Measurements from ENCODE around the gene ZNF546. TPM values are rescaled to one million over a fixed set of nuclear protein-coding genes. Genes with fewer than 3 reads are reported as not detected.
A peak's percentile ranks its signal among the peaks of the same experiment; 100 is the strongest.

ZNF546 gene
- total RNA-seq, 1 experiment from 2014 or later = 1.1 TPM

GRCh38 chr19:40005691-40006272 lies 8.9 kb downstream of the ZNF546 start (continued):
- no peak for TF ChIP-seq ZSCAN18 (CRISPR knock-in tag; IDR thresholded peaks at IDR 0.05)
- TF ChIP-seq RELA (CRISPR knock-in tag; IDR thresholded peaks at IDR 0.05; ENCODE audit: borderline replicate concordance) = no peak
- no peak for TF ChIP-seq CREB1 (CRISPR knock-in tag; IDR thresholded peaks at IDR 0.05)
- TF ChIP-seq EMX1 (CRISPR knock-in tag; IDR thresholded peaks at IDR 0.05) = no peak
- TF ChIP-seq NR1H2 (CRISPR knock-in tag; IDR thresholded peaks at IDR 0.05) = no peak
- TF ChIP-seq GABPB1 (CRISPR knock-in tag; IDR thresholded peaks at IDR 0.05) = no peak
- TF ChIP-seq STAT6 (CRISPR knock-in tag; conservative IDR thresholded peaks at IDR 0.05; ENCODE audit: low read depth) = no peak
- no peak for TF ChIP-seq KAT7 (CRISPR knock-in tag; IDR thresholded peaks at IDR 0.05; ENCODE audit: borderline replicate concordance)
- no peak for TF ChIP-seq FOXP1 (CRISPR knock-in tag; IDR thresholded peaks at IDR 0.05; ENCODE audit: borderline replicate concordance)
- no peak for TF ChIP-seq PRDM15 (CRISPR knock-in tag; IDR thresholded peaks at IDR 0.05)

GRCh38 chr19:40006273-40006691 lies 9.4 kb downstream of the ZNF546 start:
- H3K4me3 Mint-ChIP-seq = no peak overlapping the region
- H3K9me3 Mint-ChIP-seq = peaks cover 17% of the 10 kb centered on the region
- no peak for DNase-seq (ENCODE audit: low spot score)
- peaks cover 16% of the 10 kb centered on the region for H3K36me3 Mint-ChIP-seq
- no peak for TF ChIP-seq SMAD3 (CRISPR knock-in tag; IDR thresholded peaks at IDR 0.05; ENCODE audit: borderline replicate concordance)
- no peak for TF ChIP-seq ZNF138 (CRISPR knock-in tag; conservative IDR thresholded peaks at IDR 0.05)
- no peak for TF ChIP-seq ZNF416 (CRISPR knock-in tag; IDR thresholded peaks at IDR 0.05)
- no peak for TF ChIP-seq CREB1 (CRISPR knock-in tag; IDR thresholded peaks at IDR 0.05)
- TF ChIP-seq CBFB (CRISPR knock-in tag; IDR thresholded peaks at IDR 0.05; ENCODE audit: low read depth) = no peak
- TF ChIP-seq FOXJ3 (CRISPR knock-in tag; IDR thresholded peaks at IDR 0.05; ENCODE audit: borderline replicate concordance) = no peak
- TF ChIP-seq GABPB1 (CRISPR knock-in tag; IDR thresholded peaks at IDR 0.05) = no peak
- POLR2A ChIA-PET = no interaction called here
- no peaks in the 10 kb centered on the region for H3K27me3 Mint-ChIP-seq (ENCODE audit: low read depth)
- ATAC-seq = no peak
- no peaks in the 10 kb centered on the region for H3K4me1 Mint-ChIP-seq
- CTCF ChIA-PET = no interaction called here
- H3K27ac Mint-ChIP-seq = peak overlapping the region; percentile 15

- Mint-ChIP-seq H3K27ac (no peak overlapping the region), H3K9me3 (peaks cover 46% of the 10 kb centered on the region), H3K36me3 (peaks cover 47% of the 10 kb centered on the region), H3K4me1 (no peaks in the 10 kb centered on the region), H3K27me3 (ENCODE audit: low read depth) (peaks cover 4% of the 10 kb centered on the region; the same call in 1 of the 2 replicates), H3K4me3 (no peak overlapping the region)
- ChIA-PET POLR2A (no interaction called here), CTCF (interaction anchor here (0.5 kb wide), 1 partner anchor 747 kb away, joined by 3 read pairs; no protein-coding TSS in a partner anchor)
- ATAC-seq = no peak
- DNase-seq (ENCODE audit: low spot score) = no peak
- TF ChIP-seq NFATC4 (CRISPR knock-in tag; IDR thresholded peaks at IDR 0.05) (no peak), E2F4 (CRISPR knock-in tag; IDR thresholded peaks at IDR 0.05; ENCODE audit: borderline replicate concordance, low read depth) (no peak), ZNF396 (CRISPR knock-in tag; IDR thresholded peaks at IDR 0.05; ENCODE audit: borderline replicate concordance) (no peak), FOXJ3 (CRISPR knock-in tag; IDR thresholded peaks at IDR 0.05; ENCODE audit: borderline replicate concordance) (no peak), ARID4B (CRISPR knock-in tag; IDR thresholded peaks at IDR 0.05; ENCODE audit: borderline replicate concordance) (no peak), SOX15 (CRISPR knock-in tag; IDR thresholded peaks at IDR 0.05) (no peak)
These were observed 12.8 kb downstream of the ZNF546 start for GRCh38 chr19:40009674-40010073.

All from WTC11 (cell line).